NCI-H2081 (cell line): Measurements from ENCODE around the gene NOD1.
"Not testable (repeated sequence)": the region's sequence is repeated elsewhere in the genome, so short reads cannot be mapped to it uniquely, and the experiment has no call there.

ENCODE experiments used
- DNase-seq, 2 experiments: peaks; one replicate each; lab custom pipeline; 2025; lab: John Stamatoyannopoulos, UW

NOD1 gene

GRCh38 chr7:30420662-30421061, 57.9 kb downstream of the NOD1 start:
- no peak for DNase-seq

- DNase-seq = not testable (repeated sequence)
These were observed 58.5 kb downstream of the NOD1 start for GRCh38 chr7:30420080-30420479.

GRCh38 chr7:30413864-30414263, 64.7 kb downstream of the NOD1 start:
- no peak for DNase-seq

GRCh38 chr7:30412782-30413504, 65.6 kb downstream of the NOD1 start:
- DNase-seq = peak in 1 of 2 experiments; percentile 46

DNA sequence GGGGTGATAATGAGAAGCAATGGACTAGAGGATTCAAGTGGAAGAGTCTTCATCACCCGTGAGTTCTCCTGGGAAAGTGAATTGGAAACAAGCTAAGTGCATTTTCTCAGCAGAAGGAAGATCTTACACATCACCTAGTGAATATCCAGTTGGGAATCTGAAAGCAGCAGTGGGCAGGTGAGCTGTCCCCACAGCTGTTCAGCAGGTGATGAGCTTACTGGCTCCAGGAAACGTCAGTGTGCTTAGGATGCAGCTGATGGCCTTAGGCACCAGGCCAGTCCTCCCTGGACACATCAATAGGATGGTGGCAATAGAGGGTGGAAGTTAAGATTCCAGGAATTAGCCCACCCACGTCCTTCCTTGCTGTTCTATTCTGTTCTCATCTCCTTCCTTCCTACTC, 66.7 kb downstream of the NOD1 start:
- no peak for DNase-seq

DNA sequence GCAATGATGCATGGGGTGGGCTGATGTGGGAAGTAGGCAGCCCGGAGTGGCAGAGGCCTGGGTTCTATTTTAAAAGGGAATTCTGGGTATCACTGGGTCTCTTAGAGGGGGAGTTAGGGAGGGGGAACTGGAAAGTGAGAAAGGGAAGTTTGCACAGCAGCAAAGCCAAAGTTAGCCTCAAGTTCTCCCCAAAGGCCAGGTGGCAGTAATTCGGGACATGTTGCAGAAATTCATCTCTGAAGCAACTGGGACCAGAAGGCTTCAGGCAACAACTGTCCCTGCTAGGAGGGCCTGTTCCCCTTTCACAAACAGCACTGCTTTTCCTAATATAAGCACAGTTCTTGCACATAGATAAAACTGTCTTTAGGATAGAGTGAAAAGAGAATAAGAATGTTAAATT, 67.4 kb downstream of the NOD1 start:
- DNase-seq = no peak

DNA sequence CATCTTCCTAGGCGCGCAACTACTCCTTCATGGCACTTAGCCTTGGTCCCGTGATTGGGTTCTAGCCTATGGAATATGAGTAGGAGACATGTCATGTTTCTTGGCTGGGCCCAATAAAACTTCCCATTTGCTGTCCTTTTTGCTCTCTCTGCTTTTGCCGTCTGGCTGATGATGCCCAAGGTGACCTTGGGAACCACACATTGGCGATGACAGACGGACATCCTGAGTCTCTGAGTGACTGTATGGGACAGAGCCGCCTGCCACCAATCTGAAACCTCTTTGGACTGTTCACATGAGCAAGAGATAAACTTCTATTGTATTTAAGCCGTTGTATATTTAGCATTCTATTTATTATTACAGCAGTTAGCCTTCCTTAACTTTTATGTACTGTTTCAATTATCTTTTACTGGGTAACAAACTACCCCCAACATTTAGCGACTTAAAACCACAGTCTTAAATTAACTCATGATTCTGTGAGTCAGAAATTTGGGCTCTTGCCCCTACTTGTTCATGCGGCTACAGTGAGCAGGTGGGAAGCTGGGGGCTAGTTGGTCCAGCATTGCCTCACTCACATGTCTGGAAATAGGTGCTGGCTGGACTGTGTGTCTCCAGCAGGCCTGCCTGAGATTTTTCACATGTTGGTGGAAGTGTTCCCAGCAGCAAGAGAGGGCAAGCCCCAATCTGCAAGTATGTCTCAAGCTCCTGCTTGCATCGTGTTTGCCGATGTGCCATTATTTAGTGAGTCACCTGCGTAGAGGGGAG, 71.7 kb downstream of the NOD1 start:
- no peak for DNase-seq

GRCh38 chr7:30405179-30405578, 73.4 kb downstream of the NOD1 start:
- no peak for DNase-seq

- DNase-seq = peak in 1 of 2 experiments; percentile 22
These were observed 75.1 kb downstream of the NOD1 start for GRCh38 chr7:30403477-30403876.

- no peak for DNase-seq
These were observed 82.2 kb downstream of the NOD1 start for GRCh38 chr7:30396389-30396788.

DNA sequence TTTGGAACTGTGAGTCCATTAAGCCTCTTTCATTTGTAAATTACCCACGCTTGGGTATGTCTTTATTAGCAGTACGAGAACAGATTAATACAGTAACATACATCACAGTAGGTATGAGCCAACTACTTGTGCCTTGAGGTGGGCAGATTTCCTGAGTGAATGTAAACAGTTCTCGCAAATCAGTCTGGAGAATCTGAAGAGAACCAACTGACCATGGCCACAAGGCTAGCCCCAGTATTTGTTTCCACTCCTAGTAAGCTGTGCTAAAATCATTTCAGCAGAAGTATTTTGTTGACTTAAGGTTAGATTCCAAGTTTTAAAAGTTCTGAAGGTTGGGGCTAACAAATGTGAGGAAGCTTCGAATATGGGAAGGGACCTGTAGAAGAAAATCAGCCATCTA, 82.9 kb downstream of the NOD1 start:
- DNase-seq = no peak

- DNase-seq = no peak
These were observed 86.8 kb downstream of the NOD1 start for GRCh38 chr7:30391806-30392205.

GRCh38 chr7:30390736-30391636, 87.6 kb downstream of the NOD1 start:
- DNase-seq = no peak

- DNase-seq = no peak
These were observed 88.8 kb downstream of the NOD1 start for GRCh38 chr7:30389791-30390190.

- DNase-seq = no peak
These were observed 96.0 kb downstream of the NOD1 start for GRCh38 chr7:30382607-30383006.

- DNase-seq = not testable (repeated sequence)
These were observed 97.8 kb downstream of the NOD1 start for GRCh38 chr7:30380824-30381223.

GRCh38 chr7:30380294-30380693, 98.3 kb downstream of the NOD1 start:
- no peak for DNase-seq

- DNase-seq = no peak
These were observed 98.8 kb downstream of the NOD1 start for GRCh38 chr7:30379741-30380140.

GRCh38 chr7:30379131-30379530, 99.5 kb downstream of the NOD1 start:
- DNase-seq = no peak

DNA sequence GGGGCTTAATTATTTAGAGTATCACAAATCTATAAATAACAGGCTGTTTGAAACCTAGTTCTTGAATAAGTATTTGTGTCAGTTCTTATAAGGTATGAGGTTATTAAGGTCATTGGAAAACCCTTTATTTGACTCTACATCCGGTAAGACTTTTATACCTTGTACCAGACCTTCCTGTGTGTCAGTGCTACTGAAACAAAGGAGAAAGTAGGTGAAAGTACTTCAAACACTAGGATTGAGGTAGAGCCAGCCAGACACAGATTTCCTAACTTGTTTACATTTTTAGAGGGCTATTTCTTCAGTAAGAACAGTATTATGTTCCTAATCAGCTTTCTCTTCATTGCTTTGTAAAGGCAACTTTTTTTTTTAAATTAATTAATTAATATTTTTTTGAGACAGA, 100.3 kb downstream of the NOD1 start:
- no peak for DNase-seq
